GM12801 (cell line): ENCODE measurements around the gene LIPC.

Experiments used
- CTCF ChIP-seq: IDR thresholded peaks from one replicate; pipeline ENCODE4 v1.5.1; 2011; ENCODE audit warnings: control low read depth; ENCODE audit not compliant: insufficient read length; ENCODE audit errors: extremely low read depth

The LIPC gene

DNA sequence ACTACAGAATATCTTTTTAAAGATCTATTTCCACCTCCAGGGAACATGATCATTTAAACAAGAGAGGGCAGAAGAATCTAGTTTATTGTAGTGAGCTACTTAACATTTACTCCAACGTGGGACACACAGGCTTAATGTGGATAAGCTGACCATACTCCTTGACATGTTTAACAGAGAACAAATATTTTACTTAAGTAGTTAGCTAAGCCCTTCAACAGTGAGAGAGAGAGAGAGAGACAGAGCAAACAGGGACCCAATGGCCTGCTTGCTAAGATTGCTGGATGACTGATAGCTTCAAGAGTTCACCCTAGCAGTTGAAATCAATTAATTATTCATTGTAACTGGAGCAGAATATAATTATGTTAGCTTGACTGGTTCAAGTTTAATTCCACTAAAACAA, 159.1 kb downstream of the LIPC start:
- TF ChIP-seq CTCF = no peak

- no peak for TF ChIP-seq CTCF
Measured at GRCh38 chr15:58593870-58594269, 162.1 kb downstream of the LIPC start.

DNA sequence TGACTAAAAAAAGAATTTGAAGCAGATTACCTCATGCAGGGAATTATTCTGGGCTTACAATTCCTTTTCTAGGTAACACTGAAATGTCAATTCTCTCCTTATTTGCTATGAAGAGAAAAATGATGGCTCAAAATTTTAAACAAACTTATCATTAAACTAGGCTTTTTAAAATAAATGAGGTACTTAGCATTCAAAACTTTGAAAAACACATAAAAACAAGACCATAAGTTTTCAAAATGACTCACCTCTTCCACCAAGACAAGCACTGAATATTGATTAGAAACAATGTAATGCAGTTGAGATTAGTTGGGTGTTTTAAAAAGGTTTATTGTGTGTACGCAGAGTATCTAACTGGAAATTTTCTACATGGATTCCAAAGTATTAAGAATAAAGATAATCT, 163.1 kb downstream of the LIPC start:
- no peak for TF ChIP-seq CTCF

GRCh38 chr15:58595516-58596263, 163.9 kb downstream of the LIPC start:
- no peak for TF ChIP-seq CTCF

- TF ChIP-seq CTCF = no peak
Measured at GRCh38 chr15:58597943-58598828, 166.4 kb downstream of the LIPC start.

GRCh38 chr15:58598829-58599210, 167.0 kb downstream of the LIPC start:
- no peak for TF ChIP-seq CTCF

GRCh38 chr15:58602823-58603222, 171.0 kb downstream of the LIPC start:
- TF ChIP-seq CTCF = no peak
